ENCODE data around the gene RALGPS1.

Gene RALGPS1

DNA sequence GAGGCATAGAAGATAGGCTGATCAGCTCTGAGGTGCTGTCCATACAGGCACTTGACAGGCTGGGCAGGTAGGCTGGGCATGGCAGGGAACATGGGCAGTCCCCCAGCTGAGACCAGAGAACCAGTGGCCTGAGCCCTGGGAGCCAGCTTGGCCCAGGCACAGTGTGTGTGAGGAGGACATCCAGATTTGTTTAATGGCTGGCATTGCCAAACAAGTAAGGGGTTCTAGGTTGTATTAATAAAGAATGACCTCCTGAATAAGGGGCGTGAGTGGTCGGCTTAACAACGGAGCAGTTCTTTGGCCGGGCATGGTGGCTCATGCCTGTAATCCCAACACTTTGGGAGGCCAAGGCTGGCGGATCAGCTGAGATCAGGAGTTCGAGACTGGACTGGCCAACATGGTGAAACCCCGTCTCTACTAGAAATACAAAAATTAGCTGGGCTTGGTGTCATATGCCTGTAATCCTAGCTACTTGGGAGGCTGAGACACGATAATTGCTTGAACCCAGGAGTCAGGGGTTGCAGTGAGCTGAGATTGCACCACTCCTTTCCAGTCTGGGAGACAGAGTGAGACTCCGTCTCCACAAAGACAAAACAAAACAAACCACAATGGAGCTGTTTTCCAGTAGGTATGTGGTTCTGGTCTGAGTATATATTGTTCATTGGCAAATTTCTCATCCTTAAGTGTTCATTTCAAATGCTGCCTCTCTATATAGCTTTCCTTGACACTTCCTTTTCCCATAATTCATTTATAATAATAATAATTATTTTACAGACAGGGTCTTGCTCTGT, 151.7 kb downstream of the RALGPS1 start (continued):
- no peak for TF ChIP-seq ZNF366 (tag by site-specific recombination; conservative IDR thresholded peaks at IDR 0.05)
- no peak for TF ChIP-seq ZNF394 (tag by site-specific recombination; IDR thresholded peaks at IDR 0.05; ENCODE audit: borderline replicate concordance)
- no peak for TF ChIP-seq MEIS1 (CRISPR knock-in tag; IDR thresholded peaks at IDR 0.05; ENCODE audit: borderline replicate concordance)

DNA sequence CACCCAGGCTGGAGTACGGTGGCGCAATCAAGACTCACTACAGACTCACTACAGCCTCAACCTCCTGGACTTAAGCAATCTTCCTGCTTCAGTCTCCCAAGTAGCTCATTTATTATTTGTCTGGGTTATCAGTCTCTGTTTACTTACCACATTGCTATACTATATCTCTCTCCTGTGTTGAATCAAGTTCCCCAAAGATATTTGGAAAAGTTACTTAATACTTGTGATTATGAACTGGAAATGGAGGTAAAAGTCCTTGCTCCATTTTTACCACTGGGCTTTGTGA, 152.2 kb downstream of the RALGPS1 start:
- TF ChIP-seq ZBTB17 (tag by site-specific recombination; IDR thresholded peaks at IDR 0.05) (no peak), ZBTB21 (tag by site-specific recombination; IDR thresholded peaks at IDR 0.05) (no peak), ZNF677 (tag by site-specific recombination; IDR thresholded peaks at IDR 0.05) (no peak), SCRT1 (tag by site-specific recombination; IDR thresholded peaks at IDR 0.05; ENCODE audit: borderline replicate concordance) (no peak), TCF7L2 (IDR thresholded peaks at IDR 0.05; ENCODE audit: borderline replicate concordance, low read depth, low read length) (no peak), ZNF24 (tag by site-specific recombination; IDR thresholded peaks at IDR 0.05) (no peak), ZNF433 (tag by site-specific recombination; IDR thresholded peaks at IDR 0.05; ENCODE audit: low read depth) (no peak), ZNF660 (tag by site-specific recombination; IDR thresholded peaks at IDR 0.05) (no peak)
- TF ChIP-seq, protein P1, sequence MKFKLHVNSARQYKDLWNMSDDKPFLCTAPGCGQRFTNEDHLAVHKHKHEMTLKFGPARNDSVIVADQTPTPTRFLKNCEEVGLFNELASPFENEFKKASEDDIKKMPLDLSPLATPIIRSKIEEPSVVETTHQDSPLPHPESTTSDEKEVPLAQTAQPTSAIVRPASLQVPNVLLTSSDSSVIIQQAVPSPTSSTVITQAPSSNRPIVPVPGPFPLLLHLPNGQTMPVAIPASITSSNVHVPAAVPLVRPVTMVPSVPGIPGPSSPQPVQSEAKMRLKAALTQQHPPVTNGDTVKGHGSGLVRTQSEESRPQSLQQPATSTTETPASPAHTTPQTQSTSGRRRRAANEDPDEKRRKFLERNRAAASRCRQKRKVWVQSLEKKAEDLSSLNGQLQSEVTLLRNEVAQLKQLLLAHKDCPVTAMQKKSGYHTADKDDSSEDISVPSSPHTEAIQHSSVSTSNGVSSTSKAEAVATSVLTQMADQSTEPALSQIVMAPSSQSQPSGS (tag by site-specific recombination; IDR thresholded peaks at IDR 0.05; ENCODE audit: low read depth) = no peak
- TF ChIP-seq, protein P2, sequence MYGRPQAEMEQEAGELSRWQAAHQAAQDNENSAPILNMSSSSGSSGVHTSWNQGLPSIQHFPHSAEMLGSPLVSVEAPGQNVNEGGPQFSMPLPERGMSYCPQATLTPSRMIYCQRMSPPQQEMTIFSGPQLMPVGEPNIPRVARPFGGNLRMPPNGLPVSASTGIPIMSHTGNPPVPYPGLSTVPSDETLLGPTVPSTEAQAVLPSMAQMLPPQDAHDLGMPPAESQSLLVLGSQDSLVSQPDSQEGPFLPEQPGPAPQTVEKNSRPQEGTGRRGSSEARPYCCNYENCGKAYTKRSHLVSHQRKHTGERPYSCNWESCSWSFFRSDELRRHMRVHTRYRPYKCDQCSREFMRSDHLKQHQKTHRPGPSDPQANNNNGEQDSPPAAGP (tag by site-specific recombination; IDR thresholded peaks at IDR 0.05) = no peak
- Histone ChIP-seq H3K27ac (ENCODE audit: extremely low read depth, low read depth, low read length) (no peak overlapping the region), H3K36me3 (ENCODE audit: control insufficient read depth in 2 of 2, insufficient read depth in 1 of 2, low read length in 2 of 2) (peaks cover 0 to 7% of the 10 kb centered on the region in 2 experiments; a peak in 2 of 3 replicates), H3K4me3 (ENCODE audit: low read depth, low read length) (no peak overlapping the region), H3K9me3 (ENCODE audit: control insufficient read depth, insufficient read depth, low read depth, low read length) (no peaks in the 10 kb centered on the region), H3K4me1 (ENCODE audit: control insufficient read depth, insufficient read depth, low read length) (no peaks in the 10 kb centered on the region)
- ChIA-PET CTCF (interaction anchor here (0.6 to 0.8 kb wide), 2 partner anchors 16 to 128 kb away, joined by 3 to 4 read pairs; no protein-coding TSS in a partner anchor), POLR2A (no interaction called here)

DNA sequence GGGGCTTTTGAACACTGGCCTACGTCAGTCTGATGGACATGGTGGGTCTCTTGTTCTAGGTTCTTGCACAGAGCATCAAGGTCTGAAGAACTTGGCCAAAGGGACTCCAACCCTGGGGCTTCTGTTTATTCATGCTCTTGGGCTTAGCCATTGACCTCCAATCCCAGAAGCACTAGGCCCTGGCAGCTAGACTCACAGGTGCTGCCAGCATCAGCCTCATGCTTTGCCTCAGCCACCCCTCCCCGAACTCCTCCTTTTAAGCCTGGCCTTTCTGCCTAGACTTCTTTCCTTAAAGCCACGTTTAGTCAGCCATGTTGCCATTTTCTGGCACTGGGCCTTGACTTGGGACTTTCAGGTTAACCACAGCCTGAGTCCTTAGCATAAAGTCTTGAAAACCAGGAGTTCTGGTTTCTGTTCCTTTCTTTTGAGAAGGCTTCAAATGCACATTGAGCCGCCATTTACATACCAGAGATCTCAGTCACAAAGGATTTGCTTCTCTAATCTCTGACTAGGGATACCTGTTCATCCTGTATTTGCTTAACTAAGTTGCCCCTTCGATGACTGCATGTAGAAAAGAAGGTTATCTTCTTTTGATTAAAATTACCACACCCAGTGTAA, 153.1 kb downstream of the RALGPS1 start:
- TF ChIP-seq, protein P3, sequence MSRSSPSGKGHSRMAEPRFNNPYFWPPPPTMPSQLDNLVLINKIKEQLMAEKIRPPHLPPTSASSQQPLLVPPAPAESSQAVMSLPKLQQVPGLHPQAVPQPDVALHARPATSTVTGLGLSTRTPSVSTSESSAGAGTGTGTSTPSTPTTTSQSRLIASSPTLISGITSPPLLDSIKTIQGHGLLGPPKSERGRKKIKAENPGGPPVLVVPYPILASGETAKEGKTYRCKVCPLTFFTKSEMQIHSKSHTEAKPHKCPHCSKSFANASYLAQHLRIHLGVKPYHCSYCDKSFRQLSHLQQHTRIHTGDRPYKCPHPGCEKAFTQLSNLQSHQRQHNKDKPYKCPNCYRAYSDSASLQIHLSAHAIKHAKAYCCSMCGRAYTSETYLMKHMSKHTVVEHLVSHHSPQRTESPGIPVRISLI (tag by site-specific recombination; IDR thresholded peaks at IDR 0.05) = no peak
- TF ChIP-seq ZNF23 (tag by site-specific recombination; IDR thresholded peaks at IDR 0.05; ENCODE audit: borderline replicate concordance) (no peak), ZNF157 (tag by site-specific recombination; IDR thresholded peaks at IDR 0.05) (no peak), EGR2 (tag by site-specific recombination; IDR thresholded peaks at IDR 0.05; ENCODE audit: low read depth) (no peak), FEZF1 (tag by site-specific recombination; IDR thresholded peaks at IDR 0.05) (no peak), ZIC2 (tag by site-specific recombination; IDR thresholded peaks at IDR 0.05) (no peak), ZNF830 (tag by site-specific recombination; IDR thresholded peaks at IDR 0.05; ENCODE audit: low read depth) (no peak), OVOL3 (tag by site-specific recombination; IDR thresholded peaks at IDR 0.05) (no peak), ZNF223 (tag by site-specific recombination; IDR thresholded peaks at IDR 0.05) (no peak), ZNF214 (tag by site-specific recombination; IDR thresholded peaks at IDR 0.05; ENCODE audit: borderline replicate concordance) (no peak), ZNF701 (tag by site-specific recombination; IDR thresholded peaks at IDR 0.05) (no peak), ZNF37A (tag by site-specific recombination; IDR thresholded peaks at IDR 0.05) (no peak)
- TF ChIP-seq, protein P4, sequence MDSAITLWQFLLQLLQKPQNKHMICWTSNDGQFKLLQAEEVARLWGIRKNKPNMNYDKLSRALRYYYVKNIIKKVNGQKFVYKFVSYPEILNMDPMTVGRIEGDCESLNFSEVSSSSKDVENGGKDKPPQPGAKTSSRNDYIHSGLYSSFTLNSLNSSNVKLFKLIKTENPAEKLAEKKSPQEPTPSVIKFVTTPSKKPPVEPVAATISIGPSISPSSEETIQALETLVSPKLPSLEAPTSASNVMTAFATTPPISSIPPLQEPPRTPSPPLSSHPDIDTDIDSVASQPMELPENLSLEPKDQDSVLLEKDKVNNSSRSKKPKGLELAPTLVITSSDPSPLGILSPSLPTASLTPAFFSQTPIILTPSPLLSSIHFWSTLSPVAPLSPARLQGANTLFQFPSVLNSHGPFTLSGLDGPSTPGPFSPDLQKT (IDR thresholded peaks at IDR 0.05; ENCODE audit: borderline replicate concordance, low read depth, low read length) = no peak
- H3K9me3 ChIP-seq (ENCODE audit: control insufficient read depth, insufficient read depth, low read depth, low read length) = no peaks in the 10 kb centered on the region
- no peak overlapping the region for H3K4me3 ChIP-seq (ENCODE audit: low read depth, low read length)
- H3K27ac ChIP-seq (ENCODE audit: extremely low read depth, low read depth, low read length) = no peak overlapping the region
- ChIA-PET CTCF (no interaction called here), POLR2A (no interaction called here)
- H3K4me1 ChIP-seq (ENCODE audit: control insufficient read depth, insufficient read depth, low read length) = no peaks in the 10 kb centered on the region
- peaks cover 0 to 7% of the 10 kb centered on the region in 2 experiments; a peak in 2 of 3 replicates for H3K36me3 ChIP-seq (ENCODE audit: control insufficient read depth in 2 of 2, insufficient read depth in 1 of 2, low read length in 2 of 2)
